Measurements from ENCODE around the gene PMVK.

PMVK gene

DNA sequence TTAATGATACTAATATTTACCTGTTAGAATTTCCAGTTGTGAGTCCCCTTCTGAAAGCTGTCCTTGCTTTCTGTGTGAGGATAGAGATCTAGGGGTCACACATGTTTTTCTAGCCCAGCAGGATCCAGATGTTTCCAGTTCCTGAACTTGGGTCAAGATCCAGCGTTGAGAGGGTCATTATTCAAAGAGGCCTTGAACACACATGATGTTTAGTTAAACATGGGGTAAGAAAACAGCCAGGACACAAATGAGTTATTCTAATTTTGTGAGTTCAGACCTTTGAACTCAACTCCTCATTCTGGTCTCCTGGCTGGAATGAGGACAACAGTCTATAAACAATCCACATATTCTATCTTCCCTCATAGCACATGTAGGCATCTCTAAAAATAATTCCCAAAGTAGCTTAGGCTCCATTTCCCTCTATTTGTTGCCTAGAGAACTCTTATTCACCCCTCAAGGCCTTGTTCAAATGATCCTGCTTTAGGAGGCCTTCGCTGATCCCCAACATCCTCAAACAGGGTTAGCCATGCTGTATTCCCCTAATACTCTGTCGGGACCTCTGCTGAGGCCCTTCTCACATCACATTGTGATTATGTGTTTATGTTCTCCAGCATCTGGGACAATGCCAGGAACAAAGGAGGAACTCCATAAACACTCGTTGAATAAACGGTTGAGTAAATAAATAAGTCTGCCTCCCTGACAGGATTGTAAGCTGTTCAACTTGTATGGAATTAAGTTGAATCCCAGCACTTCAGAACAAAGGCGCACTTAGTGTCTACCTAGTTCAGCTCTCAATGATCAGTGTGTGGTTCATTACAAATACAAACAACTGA, 51.4 kb downstream of the PMVK start:
- no CpG with 5 or more reads among the region's 6 CpGs for WGBS, 2 donors (ENCODE audit: extremely low coverage in 2 of 2, insufficient read length in 2 of 2, insufficient replicate concordance in 1 of 2)

DNA sequence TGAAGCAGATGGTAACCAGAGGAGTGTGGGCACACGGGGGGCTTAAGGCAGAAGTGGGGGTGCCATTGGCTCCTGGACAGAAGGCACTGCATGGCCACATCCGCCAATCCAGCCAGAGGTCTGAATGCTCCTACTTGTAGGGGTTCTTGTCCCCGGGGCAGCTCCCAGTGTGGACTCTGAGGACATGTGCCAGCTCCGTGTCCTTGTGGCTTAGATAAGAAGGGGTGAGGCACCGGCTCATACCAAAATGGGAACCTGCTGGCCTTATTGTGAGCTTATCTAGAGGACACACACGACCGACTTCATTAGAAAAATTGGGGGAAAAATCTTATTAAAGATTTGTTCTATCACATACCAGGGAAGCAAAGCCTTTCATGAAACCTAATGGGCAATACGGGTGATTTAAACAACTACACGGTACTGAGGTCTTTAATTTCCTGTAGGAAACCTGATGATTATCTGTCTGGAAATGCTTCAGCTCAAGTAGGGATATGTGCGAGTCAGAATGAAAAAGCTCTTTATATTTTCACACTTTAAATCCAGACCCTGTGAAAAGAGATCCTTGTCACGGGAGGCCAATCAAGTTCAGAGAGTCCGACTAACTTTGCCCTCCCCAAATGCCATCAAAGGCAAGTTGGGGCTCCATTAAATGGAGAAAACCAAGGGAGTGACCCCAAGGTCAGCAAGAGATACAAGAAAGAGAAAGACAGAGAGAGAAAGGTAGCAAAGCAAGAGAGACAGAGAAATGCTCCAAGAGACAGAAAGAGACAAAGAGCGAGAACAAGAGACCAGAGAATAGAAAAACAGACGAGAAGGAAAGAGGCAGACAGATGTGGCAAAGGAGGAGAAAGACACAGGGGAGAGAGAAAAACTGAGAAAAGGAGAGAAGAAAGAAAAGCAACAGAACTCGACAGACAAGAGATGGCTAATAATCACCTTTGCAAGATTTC, 52.3 kb downstream of the PMVK start:
- no peak overlapping the region for H4K91ac ChIP-seq (ENCODE audit: low read depth, low read length, poor library complexity)
- peak overlapping the region; percentile 25 for H3K18ac ChIP-seq (ENCODE audit: low read length)
- H3K4ac ChIP-seq (ENCODE audit: low read length): no peak overlapping the region
- no peak overlapping the region for H2BK15ac ChIP-seq (ENCODE audit: low read length)
- H3K4me3 ChIP-seq (ENCODE audit: low read length in 2 of 2): no peak overlapping the region
- H3K14ac ChIP-seq (ENCODE audit: low read length): no peak overlapping the region
- H3K9ac ChIP-seq (ENCODE audit: low read depth, low read length, poor library complexity): no peak overlapping the region
- no peak overlapping the region for H3K23ac ChIP-seq (ENCODE audit: low read depth, low read length, poor library complexity)
- no peaks in the 10 kb centered on the region for H3K79me1 ChIP-seq (ENCODE audit: low read depth, low read length)
- H3K4me2 ChIP-seq (ENCODE audit: insufficient read depth, low read length, poor library complexity, severe bottlenecking): no peak overlapping the region
- H3K27ac ChIP-seq (replicated peaks; ENCODE audit: low read length): no peak overlapping the region
- H3K27me3 ChIP-seq (ENCODE audit: control insufficient read depth in 3 of 3, insufficient read depth in 3 of 3, low read depth in 1 of 3, low read length in 3 of 3): peaks cover 0 to 27% (median 0%) of the 10 kb centered on the region in 3 experiments
- peak overlapping the region; percentile 43 for H2AK5ac ChIP-seq (ENCODE audit: low read depth, low read length)
- no peaks in the 10 kb centered on the region for H3K9me3 ChIP-seq (replicated peaks in 1 of 2; ENCODE audit: control insufficient read depth in 2 of 2, insufficient read depth in 1 of 2, low read depth in 1 of 2, low read length in 2 of 2)
- no peak overlapping the region for H2BK120ac ChIP-seq (ENCODE audit: low read depth, low read length)
- peak overlapping the region; percentile 30 for H2AFZ ChIP-seq (ENCODE audit: low read length)
- no peak for DNase-seq (ENCODE audit: low spot score)
- WGBS, 2 donors (ENCODE audit: extremely low coverage in 2 of 2, insufficient read length in 2 of 2, insufficient replicate concordance in 1 of 2): no CpG with 5 or more reads among the region's 15 CpGs
- no peak overlapping the region for H2BK5ac ChIP-seq (ENCODE audit: low read length)
- H4K8ac ChIP-seq (ENCODE audit: low read depth, low read length): no peak overlapping the region
- H3K36me3 ChIP-seq (replicated peaks in 1 of 2; ENCODE audit: control insufficient read depth in 2 of 2, insufficient read depth in 2 of 2, low read length in 2 of 2): no peaks in the 10 kb centered on the region
- H2BK12ac ChIP-seq (ENCODE audit: low read length): no peak overlapping the region
- H3K4me1 ChIP-seq (ENCODE audit: control insufficient read depth in 2 of 2, insufficient read depth in 1 of 2, low read depth in 1 of 2, low read length in 2 of 2): peaks cover 3 to 14% of the 10 kb centered on the region in 2 donors

More for the DNA sequence above, 51.4 kb downstream of the PMVK start:
- Histone ChIP-seq H3K18ac (ENCODE audit: low read length) (no peak overlapping the region), H2BK15ac (ENCODE audit: low read length) (no peak overlapping the region), H3K36me3 (replicated peaks in 1 of 2; ENCODE audit: control insufficient read depth in 2 of 2, insufficient read depth in 2 of 2, low read length in 2 of 2) (no peaks in the 10 kb centered on the region), H3K23ac (ENCODE audit: low read depth, low read length, poor library complexity) (no peak overlapping the region), H3K27ac (replicated peaks; ENCODE audit: low read length) (no peak overlapping the region), H3K9ac (ENCODE audit: low read depth, low read length, poor library complexity) (no peak overlapping the region), H3K9me3 (replicated peaks in 1 of 2; ENCODE audit: control insufficient read depth in 2 of 2, insufficient read depth in 1 of 2, low read depth in 1 of 2, low read length in 2 of 2) (no peaks in the 10 kb centered on the region), H4K91ac (ENCODE audit: low read depth, low read length, poor library complexity) (no peak overlapping the region), H3K27me3 (ENCODE audit: control insufficient read depth in 3 of 3, insufficient read depth in 3 of 3, low read depth in 1 of 3, low read length in 3 of 3) (peaks cover 0 to 18% (median 0%) of the 10 kb centered on the region in 3 experiments), H2BK120ac (ENCODE audit: low read depth, low read length) (no peak overlapping the region), H4K8ac (ENCODE audit: low read depth, low read length) (no peak overlapping the region), H3K14ac (ENCODE audit: low read length) (no peak overlapping the region), H2AK5ac (ENCODE audit: low read depth, low read length) (no peak overlapping the region), H3K4me3 (ENCODE audit: low read length in 2 of 2) (no peak overlapping the region), H2AFZ (ENCODE audit: low read length) (peak overlapping the region; percentile 24), H3K4me1 (ENCODE audit: control insufficient read depth in 2 of 2, insufficient read depth in 1 of 2, low read depth in 1 of 2, low read length in 2 of 2) (peaks cover 3 to 13% of the 10 kb centered on the region in 2 donors), H2BK12ac (ENCODE audit: low read length) (no peak overlapping the region), H3K4me2 (ENCODE audit: insufficient read depth, low read length, poor library complexity, severe bottlenecking) (no peak overlapping the region), H3K79me1 (ENCODE audit: low read depth, low read length) (no peaks in the 10 kb centered on the region), H3K4ac (ENCODE audit: low read length) (no peak overlapping the region), H2BK5ac (ENCODE audit: low read length) (no peak overlapping the region)
- DNase-seq (ENCODE audit: low spot score): no peak

DNA sequence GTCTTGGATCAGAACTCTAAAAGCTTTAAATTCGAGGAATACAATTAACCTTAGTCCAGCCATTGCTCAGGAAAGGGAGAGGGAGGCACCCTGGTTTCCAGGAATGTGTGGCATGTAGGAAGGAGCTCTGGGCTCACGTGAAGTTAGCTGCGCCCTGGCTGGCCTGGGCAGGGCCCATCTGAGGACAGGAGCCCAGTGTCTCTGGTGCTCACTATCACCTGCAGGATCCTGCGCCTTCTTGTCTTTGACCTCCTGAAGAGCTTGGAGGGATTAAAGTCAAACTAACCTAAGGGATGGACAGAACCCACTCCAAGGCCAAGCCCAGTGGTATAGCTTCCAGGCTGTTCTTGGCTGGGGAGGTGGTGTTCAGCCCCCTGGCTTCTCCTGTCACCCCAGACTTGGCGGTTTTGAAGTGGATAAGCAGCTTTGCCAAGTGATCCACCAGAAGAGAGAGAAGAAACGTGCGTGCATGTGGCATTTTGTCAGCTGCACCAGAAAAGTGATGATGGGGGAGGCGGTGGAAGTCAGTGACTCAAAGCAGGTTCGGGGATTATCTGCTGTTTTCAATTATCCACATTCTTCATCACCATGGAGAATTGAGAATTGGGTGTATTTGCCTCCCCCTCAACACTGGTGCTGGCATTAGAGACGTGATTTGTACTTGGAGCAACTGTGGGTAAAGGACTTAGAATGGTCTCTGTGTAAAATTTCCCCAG, 54.5 kb downstream of the PMVK start:
- Histone ChIP-seq H3K23ac (ENCODE audit: low read depth, low read length, poor library complexity) (no peak overlapping the region), H3K4me3 (ENCODE audit: low read length in 2 of 2) (no peak overlapping the region), H3K4ac (ENCODE audit: low read length) (no peak overlapping the region)

More for the DNA sequence above, 54.5 kb downstream of the PMVK start:
- Histone ChIP-seq H3K18ac (ENCODE audit: low read length) (no peak overlapping the region), H2AFZ (ENCODE audit: low read length) (no peak overlapping the region), H2BK15ac (ENCODE audit: low read length) (no peak overlapping the region), H3K14ac (ENCODE audit: low read length) (no peak overlapping the region), H2BK120ac (ENCODE audit: low read depth, low read length) (no peak overlapping the region), H3K27ac (replicated peaks; ENCODE audit: low read length) (no peak overlapping the region), H2BK5ac (ENCODE audit: low read length) (no peak overlapping the region), H3K4me1 (ENCODE audit: control insufficient read depth in 2 of 2, insufficient read depth in 1 of 2, low read depth in 1 of 2, low read length in 2 of 2) (peaks cover 5 to 19% of the 10 kb centered on the region in 2 donors), H2BK12ac (ENCODE audit: low read length) (no peak overlapping the region), H3K9ac (ENCODE audit: low read depth, low read length, poor library complexity) (no peak overlapping the region), H3K27me3 (ENCODE audit: control insufficient read depth in 3 of 3, insufficient read depth in 3 of 3, low read depth in 1 of 3, low read length in 3 of 3) (peaks cover 0 to 34% (median 0%) of the 10 kb centered on the region in 3 experiments), H3K79me1 (ENCODE audit: low read depth, low read length) (no peaks in the 10 kb centered on the region), H3K36me3 (replicated peaks in 1 of 2; ENCODE audit: control insufficient read depth in 2 of 2, insufficient read depth in 2 of 2, low read length in 2 of 2) (no peaks in the 10 kb centered on the region), H3K9me3 (replicated peaks in 1 of 2; ENCODE audit: control insufficient read depth in 2 of 2, insufficient read depth in 1 of 2, low read depth in 1 of 2, low read length in 2 of 2) (no peaks in the 10 kb centered on the region), H4K91ac (ENCODE audit: low read depth, low read length, poor library complexity) (no peak overlapping the region), H3K4me2 (ENCODE audit: insufficient read depth, low read length, poor library complexity, severe bottlenecking) (no peak overlapping the region), H4K8ac (ENCODE audit: low read depth, low read length) (no peak overlapping the region), H2AK5ac (ENCODE audit: low read depth, low read length) (no peak overlapping the region)
- no CpG with 5 or more reads among the region's 10 CpGs for WGBS, 2 donors (ENCODE audit: extremely low coverage in 2 of 2, insufficient read length in 2 of 2, insufficient replicate concordance in 1 of 2)
- DNase-seq (ENCODE audit: low spot score): no peak

Measured in neuronal stem cell (in vitro differentiated cells).